Activated naive CD8-positive, alpha-beta T cell treated with anti-CD3 and anti-CD28 coated beads, Interleukin-2, amount 50 U/mL, for 24 hours (primary cell): ENCODE data around the gene LARP1B.
"Not testable (repeated sequence)": the region's sequence is repeated elsewhere in the genome, so short reads cannot be mapped to it uniquely, and the experiment has no call there.

ENCODE experiments used
- ATAC-seq: fragments of 150-1000 bp; cut with Tn5 transposase; one replicate; pipeline ENCODE4 v1.10.0; 2021
- DNase-seq: peaks from one replicate; pipeline ENCODE4 v3.0.0; 2021
- H3K27ac Mint-ChIP-seq: one replicate; pipeline ENCODE4 v1.8.0; 2021; ENCODE audit warnings: mild to moderate bottlenecking, mixed read lengths
- H3K27me3 Mint-ChIP-seq: one replicate; pipeline ENCODE4 v1.8.0; 2021; ENCODE audit warnings: mixed read lengths
- H3K36me3 Mint-ChIP-seq: one replicate; pipeline ENCODE4 v1.8.0; 2021; ENCODE audit warnings: low read depth, mixed read lengths
- H3K4me1 Mint-ChIP-seq: one replicate; pipeline ENCODE4 v1.8.0; 2021; ENCODE audit warnings: mixed read lengths
- H3K4me3 Mint-ChIP-seq: one replicate; pipeline ENCODE4 v1.8.0; 2021; ENCODE audit warnings: mild to moderate bottlenecking, moderate library complexity, mixed read lengths
- H3K9me3 Mint-ChIP-seq: one replicate; pipeline ENCODE4 v1.8.0; 2021; ENCODE audit warnings: mixed read lengths

Gene LARP1B

GRCh38 chr4:128228845-128229795 is 168.0 kb downstream of the LARP1B start:
- Mint-ChIP-seq H3K4me1 (no peaks in the 10 kb centered on the region), H3K9me3 (no peaks in the 10 kb centered on the region), H3K27ac (no peak overlapping the region), H3K27me3 (no peaks in the 10 kb centered on the region), H3K36me3 (no peaks in the 10 kb centered on the region), H3K4me3 (no peak overlapping the region)
- ATAC-seq (no peak), DNase-seq (no peak)

DNA sequence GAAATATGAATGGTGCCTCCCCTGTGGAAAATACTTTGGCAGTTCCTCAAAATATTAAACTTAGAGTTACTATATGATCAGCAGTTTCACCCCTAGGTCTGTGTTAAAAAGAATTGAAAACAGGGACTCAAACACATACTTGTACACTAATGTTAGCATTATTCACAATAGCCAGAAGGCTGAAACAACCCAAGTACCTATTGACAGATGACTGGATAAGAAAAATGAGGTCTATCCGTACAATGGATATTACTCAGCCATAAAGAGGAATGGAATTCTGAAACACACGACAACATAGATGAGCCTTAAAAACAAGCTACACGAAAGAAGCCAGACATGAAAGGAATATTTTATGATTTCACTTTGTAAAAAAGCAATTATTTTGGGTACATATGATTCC is 171.6 kb downstream of the LARP1B start:
- DNase-seq (no peak), ATAC-seq (no peak)
- H3K9me3 Mint-ChIP-seq, result no peaks in the 10 kb centered on the region
- H3K4me1 Mint-ChIP-seq, result no peaks in the 10 kb centered on the region
- no peak overlapping the region for H3K4me3 Mint-ChIP-seq
- no peaks in the 10 kb centered on the region for H3K36me3 Mint-ChIP-seq
- peaks cover 2% of the 10 kb centered on the region for H3K27me3 Mint-ChIP-seq
- H3K27ac Mint-ChIP-seq, result no peak overlapping the region

- no peak overlapping the region for H3K27ac Mint-ChIP-seq
- peaks cover 2% of the 10 kb centered on the region for H3K27me3 Mint-ChIP-seq
- ATAC-seq (no peak), DNase-seq (no peak)
- no peak overlapping the region for H3K4me3 Mint-ChIP-seq
- H3K9me3 Mint-ChIP-seq, result no peaks in the 10 kb centered on the region
- H3K4me1 Mint-ChIP-seq, result no peaks in the 10 kb centered on the region
- no peaks in the 10 kb centered on the region for H3K36me3 Mint-ChIP-seq
Observed at GRCh38 chr4:128234836-128235235, 173.7 kb downstream of the LARP1B start.

- no peaks in the 10 kb centered on the region for H3K36me3 Mint-ChIP-seq
- no peak for ATAC-seq
- DNase-seq, result no peak
Observed at GRCh38 chr4:128241019-128241418, 179.9 kb downstream of the LARP1B start.

DNA sequence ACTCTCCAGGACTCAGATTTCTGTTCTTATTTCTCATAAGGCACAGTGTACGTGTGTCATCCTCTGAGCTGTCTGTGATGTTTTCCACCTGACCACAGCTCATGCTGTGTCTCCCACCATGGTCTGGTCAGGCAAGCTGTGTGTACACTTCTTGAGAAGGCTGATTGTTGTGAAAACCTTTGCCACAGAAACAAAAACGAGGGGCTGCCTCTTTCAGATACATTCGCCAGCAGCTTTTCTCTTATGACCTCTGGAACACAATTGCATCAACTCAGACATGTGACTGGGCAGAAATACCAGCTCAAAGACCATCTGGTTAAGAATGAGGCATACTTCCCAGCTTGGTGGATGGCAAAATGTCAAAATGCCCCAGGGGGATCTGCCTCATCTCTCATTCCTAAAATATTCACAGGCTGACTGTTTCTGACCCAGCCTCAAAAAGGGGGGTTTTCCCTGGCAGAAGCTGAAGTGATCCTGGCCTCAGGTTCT is 180.4 kb downstream of the LARP1B start:
- no peaks in the 10 kb centered on the region for H3K36me3 Mint-ChIP-seq
- H3K27ac Mint-ChIP-seq, result no peak overlapping the region
- ATAC-seq (peak; percentile 52), DNase-seq (no peak)
- no peak overlapping the region for H3K4me3 Mint-ChIP-seq
- H3K9me3 Mint-ChIP-seq, result peaks cover under 1% of the 10 kb centered on the region
- H3K27me3 Mint-ChIP-seq, result peaks cover 2% of the 10 kb centered on the region
- no peaks in the 10 kb centered on the region for H3K4me1 Mint-ChIP-seq

More at GRCh38 chr4:128241019-128241418, 179.9 kb downstream of the LARP1B start:
- H3K9me3 Mint-ChIP-seq, result no peaks in the 10 kb centered on the region
- H3K4me1 Mint-ChIP-seq, result no peaks in the 10 kb centered on the region
- peaks cover 2% of the 10 kb centered on the region for H3K27me3 Mint-ChIP-seq
- no peak overlapping the region for H3K4me3 Mint-ChIP-seq
- H3K27ac Mint-ChIP-seq, result no peak overlapping the region

DNA sequence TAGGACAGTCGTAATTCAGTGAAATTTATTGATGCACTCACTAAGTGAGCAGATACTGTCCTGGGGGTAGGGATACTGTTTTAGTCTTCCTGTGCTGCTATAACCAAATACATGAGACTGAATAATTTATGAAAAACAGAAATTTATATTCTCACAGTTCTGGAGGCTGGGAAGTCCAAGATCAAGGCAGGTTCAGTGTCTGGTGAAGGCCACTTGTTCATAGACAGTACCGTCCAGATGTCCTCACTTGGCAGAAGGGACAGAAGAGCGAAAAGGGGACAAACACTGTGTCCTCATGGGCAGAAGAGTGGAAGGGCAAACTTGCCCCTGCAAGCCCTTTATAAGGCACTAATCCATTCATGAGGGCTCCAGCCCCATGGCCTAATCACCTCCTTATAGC is 180.9 kb downstream of the LARP1B start:
- no peak overlapping the region for H3K27ac Mint-ChIP-seq
- no peak for DNase-seq
- peaks cover 2% of the 10 kb centered on the region for H3K27me3 Mint-ChIP-seq
- H3K9me3 Mint-ChIP-seq, result peaks cover 4% of the 10 kb centered on the region
- H3K4me1 Mint-ChIP-seq, result no peaks in the 10 kb centered on the region
- ATAC-seq, result no peak
- H3K36me3 Mint-ChIP-seq, result no peaks in the 10 kb centered on the region
- H3K4me3 Mint-ChIP-seq, result no peak overlapping the region

GRCh38 chr4:128242601-128243000 is 181.5 kb downstream of the LARP1B start:
- ATAC-seq (no peak), DNase-seq (no peak)
- Mint-ChIP-seq H3K4me1 (no peaks in the 10 kb centered on the region), H3K27ac (no peak overlapping the region), H3K27me3 (peaks cover 2% of the 10 kb centered on the region), H3K4me3 (no peak overlapping the region), H3K36me3 (no peaks in the 10 kb centered on the region), H3K9me3 (peaks cover 4% of the 10 kb centered on the region)

- H3K27ac Mint-ChIP-seq, result no peak overlapping the region
- H3K4me3 Mint-ChIP-seq, result no peak overlapping the region
- DNase-seq, result no peak
- H3K4me1 Mint-ChIP-seq, result no peaks in the 10 kb centered on the region
- peaks cover 10% of the 10 kb centered on the region for H3K9me3 Mint-ChIP-seq
- peaks cover 2% of the 10 kb centered on the region for H3K27me3 Mint-ChIP-seq
- ATAC-seq, result no peak
- H3K36me3 Mint-ChIP-seq, result no peaks in the 10 kb centered on the region
Observed at GRCh38 chr4:128244379-128244778, 183.3 kb downstream of the LARP1B start.

GRCh38 chr4:128245391-128245790 is 184.3 kb downstream of the LARP1B start:
- not testable (repeated sequence) for H3K4me3 Mint-ChIP-seq, H3K36me3 Mint-ChIP-seq, H3K4me1 Mint-ChIP-seq, H3K27me3 Mint-ChIP-seq, H3K27ac Mint-ChIP-seq, DNase-seq, ATAC-seq
- peaks cover 14% of the 10 kb centered on the region for H3K9me3 Mint-ChIP-seq

DNA sequence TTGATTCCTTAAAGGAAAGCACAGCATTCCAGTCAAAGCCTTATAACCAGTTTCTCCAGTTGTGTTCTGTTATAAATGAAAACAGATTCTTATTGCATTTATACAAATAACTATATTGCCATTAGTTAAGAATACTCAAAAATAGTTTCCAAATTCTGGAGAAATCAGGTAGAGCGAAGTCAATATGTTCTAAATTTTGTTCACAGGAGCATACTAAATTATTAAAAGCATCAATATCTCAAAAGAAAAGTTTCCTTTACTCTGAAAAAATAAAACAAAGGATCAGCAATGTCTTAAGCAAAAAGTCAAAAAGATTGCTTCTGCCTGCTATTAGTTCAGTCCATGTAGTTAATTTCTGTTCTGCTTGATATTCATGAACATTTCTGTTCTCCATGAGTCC is 186.8 kb downstream of the LARP1B start:
- Mint-ChIP-seq H3K27ac (no peak overlapping the region), H3K4me1 (no peaks in the 10 kb centered on the region), H3K4me3 (no peak overlapping the region), H3K27me3 (no peaks in the 10 kb centered on the region), H3K9me3 (peaks cover 16% of the 10 kb centered on the region), H3K36me3 (no peaks in the 10 kb centered on the region)
- DNase-seq (no peak), ATAC-seq (no peak)

DNA sequence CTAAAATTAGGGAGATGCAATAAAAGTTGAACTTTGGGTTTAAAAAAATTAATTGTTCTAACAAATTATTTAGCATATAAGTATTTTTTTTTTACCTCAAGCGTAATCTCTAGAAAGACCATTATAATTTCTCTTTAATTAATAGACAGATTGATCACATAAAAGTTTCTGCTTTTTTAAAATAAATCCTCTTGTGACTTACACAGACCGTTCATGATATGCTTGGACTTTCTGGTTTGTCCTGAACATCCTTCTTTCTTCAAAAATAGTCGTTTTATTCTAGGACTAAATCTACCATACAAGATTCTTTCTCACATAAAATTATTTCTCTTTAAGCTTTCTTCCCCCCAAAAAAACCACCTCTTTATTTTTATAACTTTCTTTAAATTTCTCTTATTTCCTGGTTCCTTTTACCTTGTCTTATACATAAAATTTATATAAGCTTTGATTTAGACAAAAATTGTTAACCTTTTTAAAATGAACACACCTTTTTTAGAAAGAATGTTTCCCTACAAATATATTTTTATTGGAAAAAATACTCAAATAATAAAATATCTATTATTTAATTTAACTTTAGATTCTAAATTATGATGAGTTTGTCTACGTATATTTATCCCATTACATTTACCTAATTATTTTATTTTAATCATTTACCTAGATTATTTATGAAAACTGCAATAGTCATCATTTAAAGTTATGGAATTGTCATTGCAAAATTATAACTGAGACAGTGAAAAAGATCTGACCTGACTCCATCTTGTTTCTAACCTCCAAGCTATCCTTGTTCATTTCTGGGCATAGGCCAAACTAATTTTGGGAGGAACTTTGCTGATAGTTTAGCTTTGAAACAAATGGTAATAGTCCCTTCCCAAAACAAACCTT is 188.9 kb downstream of the LARP1B start:
- no peak for DNase-seq
- Mint-ChIP-seq H3K27me3 (peaks cover 5% of the 10 kb centered on the region), H3K27ac (no peak overlapping the region), H3K36me3 (no peaks in the 10 kb centered on the region), H3K4me3 (no peak overlapping the region), H3K4me1 (no peaks in the 10 kb centered on the region), H3K9me3 (peaks cover 16% of the 10 kb centered on the region)
- no peak for ATAC-seq

DNA sequence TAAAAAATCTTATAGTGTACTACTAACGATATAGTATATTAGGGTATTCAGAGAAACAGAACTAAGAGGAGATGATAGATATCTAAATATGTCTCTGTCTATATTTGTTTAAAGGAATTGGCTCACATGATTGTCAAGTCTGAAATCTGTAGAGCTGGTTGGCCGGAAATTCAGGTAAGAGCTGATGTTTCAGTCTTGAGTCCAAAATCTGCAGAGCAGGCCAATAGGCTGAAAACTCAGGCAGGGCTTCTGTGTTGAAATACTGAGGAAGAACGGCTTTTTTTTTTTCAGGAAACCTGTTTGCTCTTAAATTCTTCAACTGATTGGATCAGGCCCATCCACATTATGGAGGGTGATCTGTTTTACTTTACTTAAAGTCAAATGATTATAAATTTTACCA is 194.8 kb downstream of the LARP1B start:
- Mint-ChIP-seq H3K27me3 (peaks cover 9% of the 10 kb centered on the region), H3K36me3 (no peaks in the 10 kb centered on the region), H3K4me3 (no peak overlapping the region), H3K9me3 (no peaks in the 10 kb centered on the region), H3K4me1 (no peaks in the 10 kb centered on the region), H3K27ac (no peak overlapping the region)
- DNase-seq (no peak), ATAC-seq (no peak)

GRCh38 chr4:128256539-128256938 is 195.4 kb downstream of the LARP1B start:
- no peak for ATAC-seq
- no peak overlapping the region for H3K27ac Mint-ChIP-seq
- H3K4me3 Mint-ChIP-seq, result no peak overlapping the region
- H3K4me1 Mint-ChIP-seq, result no peaks in the 10 kb centered on the region
- no peaks in the 10 kb centered on the region for H3K36me3 Mint-ChIP-seq
- no peak for DNase-seq
- no peaks in the 10 kb centered on the region for H3K9me3 Mint-ChIP-seq
- H3K27me3 Mint-ChIP-seq, result peaks cover 11% of the 10 kb centered on the region

DNA sequence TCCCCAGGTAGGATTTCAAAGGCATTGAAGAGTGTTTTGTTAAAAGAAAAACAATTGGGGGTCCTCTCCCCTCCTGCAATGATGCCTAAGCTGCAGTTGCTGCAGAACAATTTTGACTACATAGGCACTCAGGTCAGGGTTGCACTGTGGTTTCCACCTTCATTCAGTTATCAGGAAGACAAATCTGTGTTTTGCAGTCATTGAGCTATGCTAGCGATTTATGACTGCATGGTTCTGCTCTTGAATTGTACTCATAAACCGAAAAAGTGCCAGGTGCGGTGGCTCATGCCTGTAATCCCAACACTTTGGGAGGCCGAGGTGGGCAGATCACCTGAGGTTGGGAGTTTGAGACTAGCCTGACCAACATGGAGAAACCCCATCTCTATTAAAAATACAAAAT is 197.1 kb downstream of the LARP1B start:
- H3K27me3 Mint-ChIP-seq, result peaks cover 11% of the 10 kb centered on the region
- H3K27ac Mint-ChIP-seq, H3K4me1 Mint-ChIP-seq: not testable (repeated sequence)

DNA sequence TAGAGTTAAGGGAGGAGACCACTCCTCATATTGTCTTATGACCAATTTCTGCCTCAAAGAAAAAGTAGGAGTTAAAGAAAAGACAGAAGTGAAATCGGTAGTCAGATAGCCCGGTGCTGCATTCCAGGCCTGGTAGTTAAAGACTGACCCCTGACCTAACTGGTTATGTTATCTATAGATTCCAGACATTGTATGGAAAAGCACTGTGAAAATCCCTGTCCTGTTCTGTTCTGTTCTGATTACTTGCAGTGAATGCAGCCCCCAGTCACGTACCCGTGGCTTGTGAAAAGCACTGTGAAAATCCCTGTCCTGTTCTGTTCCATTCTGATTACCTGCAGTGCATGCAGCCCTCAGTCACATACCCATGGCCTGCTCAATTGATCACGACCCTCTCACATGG is 198.8 kb downstream of the LARP1B start:
- not testable (repeated sequence) for ATAC-seq, H3K27me3 Mint-ChIP-seq, H3K36me3 Mint-ChIP-seq, H3K9me3 Mint-ChIP-seq, H3K4me1 Mint-ChIP-seq, DNase-seq, H3K4me3 Mint-ChIP-seq, H3K27ac Mint-ChIP-seq

More for the DNA sequence above, 197.1 kb downstream of the LARP1B start:
- not testable (repeated sequence) for H3K36me3 Mint-ChIP-seq, H3K4me3 Mint-ChIP-seq, ATAC-seq, H3K9me3 Mint-ChIP-seq, DNase-seq
